ENCODE data around the gene MALL.
"Not testable (repeated sequence)": the region's sequence is repeated elsewhere in the genome, so short reads cannot be mapped to it uniquely, and the experiment has no call there.

Gene MALL

GRCh38 chr2:110116033-110116710, 550 bp upstream of the MALL start:
- Histone ChIP-seq H3K27ac (no peak overlapping the region), H3K4me3 (ENCODE audit: low read depth, low read length) (peak overlapping the region; percentile 52), H3K27me3 (replicated peaks) (peaks cover 2% of the 10 kb centered on the region), H3K36me3 (replicated peaks) (no peaks in the 10 kb centered on the region)
- in situ Hi-C loops (cut with HindIII; ENCODE audit: low pct_ligation_motif_present, low sequenced_read_pairs): no loop called here
- peak; percentile 88 for TF ChIP-seq CTCF (IDR thresholded peaks at IDR 0.05; ENCODE audit: low read depth, low read length, missing control alignments)
- DNase-seq: peak; percentile 20

GRCh38 chr2:110114831-110115255, 779 bp downstream of the MALL start:
- Histone ChIP-seq H3K27ac (no peak overlapping the region), H3K36me3 (replicated peaks) (no peaks in the 10 kb centered on the region), H3K27me3 (replicated peaks) (peaks cover 2% of the 10 kb centered on the region), H3K4me3 (ENCODE audit: low read depth, low read length) (peak overlapping the region; percentile 52)
- DNase-seq: no peak
- in situ Hi-C loops (cut with HindIII; ENCODE audit: low pct_ligation_motif_present, low sequenced_read_pairs): no loop called here
- TF ChIP-seq CTCF (IDR thresholded peaks at IDR 0.05; ENCODE audit: low read depth, low read length, missing control alignments): no peak

- Histone ChIP-seq H3K36me3 (replicated peaks) (no peaks in the 10 kb centered on the region), H3K27ac (no peak overlapping the region), H3K27me3 (replicated peaks) (peaks cover 2% of the 10 kb centered on the region), H3K4me3 (ENCODE audit: low read depth, low read length) (no peak overlapping the region)
- no peak for DNase-seq
- in situ Hi-C loops (cut with HindIII; ENCODE audit: low pct_ligation_motif_present, low sequenced_read_pairs): no loop called here
- TF ChIP-seq CTCF (IDR thresholded peaks at IDR 0.05; ENCODE audit: low read depth, low read length, missing control alignments): peak; percentile 48
Measured at GRCh38 chr2:110113961-110114591, 1.5 kb downstream of the MALL start.

- H3K27me3 ChIP-seq (replicated peaks); in situ Hi-C loops (cut with HindIII; ENCODE audit: low pct_ligation_motif_present, low sequenced_read_pairs); H3K4me3 ChIP-seq (ENCODE audit: low read depth, low read length); H3K36me3 ChIP-seq (replicated peaks); DNase-seq; H3K27ac ChIP-seq: not testable (repeated sequence)
Measured at GRCh38 chr2:110108291-110108690, 7.3 kb downstream of the MALL start.

GRCh38 chr2:110107092-110108079, 8.2 kb downstream of the MALL start:
- no peak for DNase-seq
- H3K27me3 ChIP-seq (replicated peaks): no peaks in the 10 kb centered on the region
- no peak overlapping the region for H3K27ac ChIP-seq
- no peak for TF ChIP-seq CTCF (IDR thresholded peaks at IDR 0.05; ENCODE audit: low read depth, low read length, missing control alignments)
- no peaks in the 10 kb centered on the region for H3K36me3 ChIP-seq (replicated peaks)
- no peak overlapping the region for H3K4me3 ChIP-seq (ENCODE audit: low read depth, low read length)
- in situ Hi-C loops (cut with HindIII; ENCODE audit: low pct_ligation_motif_present, low sequenced_read_pairs): no loop called here

- H3K27me3 ChIP-seq (replicated peaks): no peaks in the 10 kb centered on the region
- no peaks in the 10 kb centered on the region for H3K36me3 ChIP-seq (replicated peaks)
- no peak for DNase-seq
- TF ChIP-seq CTCF (IDR thresholded peaks at IDR 0.05; ENCODE audit: low read depth, low read length, missing control alignments): no peak
- no peak overlapping the region for H3K4me3 ChIP-seq (ENCODE audit: low read depth, low read length)
- H3K27ac ChIP-seq: no peak overlapping the region
- in situ Hi-C loops (cut with HindIII; ENCODE audit: low pct_ligation_motif_present, low sequenced_read_pairs): no loop called here
Measured at GRCh38 chr2:110106642-110107041, 9.0 kb downstream of the MALL start.
